PC-9 (cell line): ENCODE measurements around the gene SLC43A1. TPM values are rescaled to one million over a fixed set of nuclear protein-coding genes. Genes with fewer than 3 reads are reported as not detected.

ENCODE experiments used
- BruUV-seq: library from RNA; stranded (reverse); fragments of 400-500 nt; replicated peaks from 2 replicates; lab custom pipeline; 2021; lab: Mats Ljungman, UMichigan
- CTCF ChIA-PET: fragments of 300-600 bp; sonication (Branson Sonifier 250); formaldehyde crosslinking; loops from one replicate; lab custom pipeline; 2022; ENCODE audit warnings: antibody characterized with exemption; lab: Charles Lee
- POLR2A ChIA-PET: fragments of 300-600 bp; sonication (Branson Sonifier 250); formaldehyde crosslinking; loops from one replicate; lab custom pipeline; 2022; ENCODE audit warnings: antibody characterized with exemption; ENCODE audit not compliant: unreplicated experiment; lab: Charles Lee
- DNase-seq, 2 experiments: peaks; one replicate each; pipeline versions ENCODE4 v3.0.0 to v3.0.0-alpha.2; 2015 to 2022; ENCODE audit warnings: mixed read lengths in 1 of 2
- H2AFZ ChIP-seq: fragments of 200-600 bp; sonication (generic); 2 replicates; pipeline ENCODE4 v1.8.1; 2017; ENCODE audit warnings: antibody characterized with exemption
- H3F3A ChIP-seq: fragments of 200-600 bp; sonication (generic); 2 replicates; pipeline ENCODE4 v1.8.1; 2017; ENCODE audit warnings: antibody characterized with exemption, mild to moderate bottlenecking, low read depth; ENCODE audit not compliant: insufficient read depth
- H3K27ac ChIP-seq: fragments of 200-600 bp; sonication (generic); 2 replicates; pipeline ENCODE4 v1.6.1; 2016; ENCODE audit warnings: mixed run types
- H3K27me3 ChIP-seq: fragments of 200-600 bp; sonication (generic); 2 replicates; pipeline ENCODE4 v1.6.1; 2016; ENCODE audit warnings: low read depth, mixed run types; ENCODE audit not compliant: insufficient read depth
- H3K36me3 ChIP-seq: fragments of 200-600 bp; sonication (generic); 2 replicates; pipeline ENCODE4 v1.6.1; 2016; ENCODE audit warnings: low read depth, mixed run types
- H3K4me1 ChIP-seq: fragments of 200-600 bp; sonication (generic); replicated peaks from 2 replicates; pipeline ENCODE4 v1.6.1; 2016; ENCODE audit warnings: mixed run types; ENCODE audit not compliant: insufficient read depth
- H3K4me2 ChIP-seq: fragments of 200-600 bp; sonication (generic); 2 replicates; pipeline ENCODE4 v1.6.1; 2017; ENCODE audit warnings: mixed run types
- H3K4me3 ChIP-seq: fragments of 200-600 bp; sonication (generic); 2 replicates; pipeline ENCODE4 v1.6.1; 2016; ENCODE audit warnings: mixed run types
- H3K79me2 ChIP-seq: fragments of 200-600 bp; sonication (generic); 2 replicates; pipeline ENCODE4 v1.6.1; 2017; ENCODE audit warnings: low read depth, mixed run types
- H3K9me2 ChIP-seq: fragments of 200-600 bp; sonication (generic); 2 replicates; pipeline ENCODE4 v1.8.1; 2017; ENCODE audit warnings: mild to moderate bottlenecking; ENCODE audit not compliant: insufficient read depth
- H3K9me3 ChIP-seq: fragments of 200-600 bp; sonication (generic); 2 replicates; pipeline ENCODE4 v1.8.1; 2016; ENCODE audit warnings: low read depth; ENCODE audit not compliant: insufficient read depth
- H4K20me1 ChIP-seq: fragments of 200-600 bp; sonication (generic); 2 replicates; pipeline ENCODE4 v1.8.1; 2017; ENCODE audit not compliant: insufficient read depth
- CTCF ChIP-seq: fragments of 200-600 bp; sonication (generic); conservative IDR thresholded peaks from 2 replicates; pipeline ENCODE4 v1.6.1; 2017; ENCODE audit warnings: mixed run types, antibody characterized with exemption, mild to moderate bottlenecking, moderate library complexity
- EZH2 ChIP-seq: fragments of 200-600 bp; sonication (generic); IDR thresholded peaks from 2 replicates; pipeline ENCODE4 v1.8.0; 2017; ENCODE audit warnings: antibody characterized with exemption, low read depth
- intact Hi-C: fragments of 100-400 bp; cut with micrococcal nuclease; formaldehyde crosslinking; loops from one replicate; pipeline ENCODE4 v1.10.0; 2022; ENCODE audit not compliant: unreplicated experiment
- total RNA-seq: library from RNA; stranded (reverse); gene quantifications from 2 replicates; pipeline ENCODE4 v1.2.3, GENCODE V29; 2021

SLC43A1 gene
- total RNA-seq, 1 experiment from 2014 or later, result 4.0 TPM

GRCh38 chr11:57530596-57531507, 15.3 kb upstream of the SLC43A1 start, which contains the start of gene TIMM10:
Gene TIMM10, minus strand, starts transcription at chr11:57530754. Its CDS starts 565 bp downstream, at chr11:57530189.
- no peak for TF ChIP-seq EZH2
- TF ChIP-seq CTCF, result peak; percentile 23; the same call in 1 of the 2 replicates
- Histone ChIP-seq H2AFZ (peak within 1 kb of the TSS; percentile 98), H3K4me2 (peak within 1 kb of the TSS; percentile 96), H3K36me3 (peaks cover 4% of the 10 kb centered on the region; the same call in 1 of the 2 replicates), H3K9me2 (no peaks in the 10 kb centered on the region), H3K4me3 (peak within 1 kb of the TSS; percentile 83), H3K27ac (peak within 1 kb of the TSS; percentile 48), H3F3A (peaks cover 27% of the 10 kb centered on the region; the same call in 1 of the 2 replicates), H3K27me3 (peaks cover 4% of the 10 kb centered on the region; the same call in 1 of the 2 replicates), H3K9me3 (no peaks in the 10 kb centered on the region), H4K20me1 (no peaks in the 10 kb centered on the region), H3K4me1 (peaks cover 27% of the 10 kb centered on the region), H3K79me2 (peaks cover 20% of the 10 kb centered on the region)
- CTCF ChIA-PET, result interaction anchor here (1.2 kb wide), 1 partner anchor 37 kb away, joined by 5 read pairs; no protein-coding TSS in a partner anchor
- BruUV-seq, result TSS peak; percentile 89
- POLR2A ChIA-PET, result interaction anchor here (0.5 to 0.8 kb wide), 3 partner anchors 10 to 373 kb away, joined by 3 to 6 read pairs (median 4); no protein-coding TSS in a partner anchor
- DNase-seq, result peak; percentile 98 to 99
- intact Hi-C loops, result loop anchor here (1.0 to 10.0 kb wide), 5 partner anchors 36 to 274 kb away; partner anchors contain the start of genes CLP1, MED19, TMX2 and UBE2L6

DNA sequence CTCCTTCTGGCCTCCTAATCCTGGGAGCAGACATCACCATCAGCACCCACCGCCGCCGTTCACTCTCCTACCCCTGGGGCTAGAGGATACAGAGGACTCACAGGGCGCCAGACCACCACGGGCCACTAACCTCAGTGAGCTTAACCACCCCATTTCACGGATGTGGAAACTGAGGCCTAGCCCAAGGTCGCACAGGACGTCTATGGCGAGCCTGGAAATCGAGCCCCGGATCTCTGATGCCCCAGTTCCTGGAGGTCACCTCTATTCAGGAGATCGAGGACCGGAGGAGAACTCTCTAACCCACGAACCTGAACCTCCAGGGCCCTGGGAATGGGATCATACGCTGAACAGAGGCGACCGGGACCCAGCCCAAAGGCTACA, 14.7 kb upstream of the SLC43A1 start:
- Histone ChIP-seq H3K4me3 (peak overlapping the region; percentile 82), H4K20me1 (no peaks in the 10 kb centered on the region), H3K79me2 (peaks cover 20% of the 10 kb centered on the region), H3F3A (peaks cover 27% of the 10 kb centered on the region; the same call in 1 of the 2 replicates), H2AFZ (peak overlapping the region; percentile 81), H3K27ac (peak overlapping the region; percentile 39), H3K27me3 (no peaks in the 10 kb centered on the region), H3K4me2 (peak overlapping the region; percentile 94), H3K9me3 (no peaks in the 10 kb centered on the region), H3K36me3 (peaks cover 4% of the 10 kb centered on the region; the same call in 1 of the 2 replicates), H3K9me2 (no peaks in the 10 kb centered on the region), H3K4me1 (peaks cover 27% of the 10 kb centered on the region)
- no peak for DNase-seq
- no peak for TF ChIP-seq EZH2
- TSS peak; percentile 67 for BruUV-seq
- ChIA-PET POLR2A (interaction anchor here (0.5 to 0.6 kb wide), 2 partner anchors 10 to 374 kb away, joined by 3 to 4 read pairs; no protein-coding TSS in a partner anchor), CTCF (interaction anchor here (1.2 kb wide), 2 partner anchors 37 kb away, joined by 3 to 5 read pairs; partner anchors contain the start of gene UBE2L6)
- intact Hi-C loops, result loop anchor here (1.0 to 10.0 kb wide), 4 partner anchors 111 to 275 kb away; partner anchors contain the start of genes CLP1, MED19 and TMX2

- CTCF ChIA-PET, result interaction anchor here (0.6 to 1.2 kb wide), 2 partner anchors 38 to 115 kb away, joined by 3 read pairs; partner anchors contain the start of gene UBE2L6
- Histone ChIP-seq H3F3A (peaks cover 27% of the 10 kb centered on the region; the same call in 1 of the 2 replicates), H4K20me1 (no peaks in the 10 kb centered on the region), H2AFZ (no peak overlapping the region), H3K79me2 (peaks cover 20% of the 10 kb centered on the region), H3K27me3 (no peaks in the 10 kb centered on the region), H3K36me3 (peaks cover 4% of the 10 kb centered on the region; the same call in 1 of the 2 replicates), H3K4me3 (peak overlapping the region; percentile 82; the same call in 1 of the 2 replicates), H3K9me3 (no peaks in the 10 kb centered on the region), H3K9me2 (no peaks in the 10 kb centered on the region), H3K4me2 (peak overlapping the region; percentile 94), H3K4me1 (peaks cover 27% of the 10 kb centered on the region), H3K27ac (no peak overlapping the region)
- DNase-seq, result no peak
- POLR2A ChIA-PET, result interaction anchor here (0.6 kb wide), 1 partner anchor 250 kb away, joined by 5 read pairs; no protein-coding TSS in a partner anchor
- intact Hi-C loops, result no loop called here
- TF ChIP-seq CTCF (no peak), EZH2 (no peak)
- BruUV-seq, result no TSS peak
These were observed 13.5 kb upstream of the SLC43A1 start for GRCh38 chr11:57529012-57529411.
